ENCODE data around the gene ANO4. TPM values are rescaled to one million over a fixed set of nuclear protein-coding genes. Genes with fewer than 3 reads are reported as not detected.

ANO4 gene
- total and polyA plus RNA-seq, 2 donors (not counting 1 experiment from before 2014, with no cell fraction given), result not detected

GRCh38 chr12:101111441-101111840 lies 316.9 kb downstream of the ANO4 start:
- CTCF ChIA-PET, result no interaction called here
- no peak overlapping the region for H3K4me2 ChIP-seq (replicated peaks; ENCODE audit: low read depth, low read length, poor library complexity, severe bottlenecking)
- no peaks in the 10 kb centered on the region for H3K36me3 ChIP-seq (replicated peaks in 1 of 2; ENCODE audit: control extremely low read depth in 1 of 2, control insufficient read depth in 1 of 2, extremely low read depth in 1 of 2, insufficient read depth in 2 of 2, low read length in 1 of 2)
- ATAC-seq (ENCODE audit: low read depth), result no peak
- H3K4me1 ChIP-seq (ENCODE audit: control insufficient read depth in 2 of 2, insufficient read depth in 2 of 2, low read length in 2 of 2), result no peaks in the 10 kb centered on the region
- no peak overlapping the region for H3K4me3 ChIP-seq (ENCODE audit: control extremely low read depth in 1 of 5, extremely low read depth in 1 of 5, insufficient read depth in 1 of 5, low read depth in 2 of 5, low read length in 4 of 5)
- no CpG with 5 or more reads among the region's 2 CpGs for WGBS (ENCODE audit: insufficient coverage)
- no peak for TF ChIP-seq EZH2 (IDR thresholded peaks at IDR 0.05; ENCODE audit: borderline replicate concordance, insufficient read depth, low read depth, low read length, poor library complexity, severe bottlenecking)
- no peak for TF ChIP-seq CTCF (IDR thresholded peaks at IDR 0.05)
- H3K9ac ChIP-seq (ENCODE audit: low read length), result no peak overlapping the region
- no peaks in the 10 kb centered on the region for H3K79me2 ChIP-seq (ENCODE audit: control insufficient read depth, insufficient read depth, low read length)
- no peaks in the 10 kb centered on the region for H3K9me3 ChIP-seq (ENCODE audit: control extremely low read depth in 1 of 3, control insufficient read depth in 2 of 3, insufficient read depth in 1 of 3, low read length in 2 of 3)
- no peaks in the 10 kb centered on the region for H3K27me3 ChIP-seq (replicated peaks in 1 of 4; ENCODE audit: control extremely low read depth in 1 of 4, control insufficient read depth in 3 of 4, insufficient read depth in 4 of 4, low read length in 3 of 4)
- intact Hi-C loops (cut with micrococcal nuclease), result no loop called here
- no peaks in the 10 kb centered on the region for H3K4me1 Mint-ChIP-seq
- H3K4me3 Mint-ChIP-seq, result no peak overlapping the region
- no peak overlapping the region for H3K27ac ChIP-seq (ENCODE audit: low read length in 2 of 2)
- no peak overlapping the region for H2AFZ ChIP-seq (ENCODE audit: insufficient read depth, low read depth, low read length, poor library complexity, severe bottlenecking)
- H3K9me3 Mint-ChIP-seq (ENCODE audit: insufficient read depth), result no peaks in the 10 kb centered on the region
- H3K27ac Mint-ChIP-seq, result no peak overlapping the region
- no peaks in the 10 kb centered on the region for H4K20me1 ChIP-seq (ENCODE audit: control insufficient read depth, insufficient read depth, low read length, poor library complexity, severe bottlenecking)
- no peak for DNase-seq
- POLR2A ChIA-PET, result no interaction called here
- no peaks in the 10 kb centered on the region for H3K27me3 Mint-ChIP-seq

- Histone ChIP-seq H3K9me3 (ENCODE audit: control extremely low read depth in 1 of 3, control insufficient read depth in 2 of 3, insufficient read depth in 1 of 3, low read length in 2 of 3) (peaks cover 0 to 2% (median 0%) of the 10 kb centered on the region in 3 donors), H3K4me2 (replicated peaks; ENCODE audit: low read depth, low read length, poor library complexity, severe bottlenecking) (no peak overlapping the region), H3K27me3 (replicated peaks in 1 of 4; ENCODE audit: control extremely low read depth in 1 of 4, control insufficient read depth in 3 of 4, insufficient read depth in 4 of 4, low read length in 3 of 4) (no peaks in the 10 kb centered on the region), H3K4me3 (ENCODE audit: control extremely low read depth in 1 of 5, extremely low read depth in 1 of 5, insufficient read depth in 1 of 5, low read depth in 2 of 5, low read length in 4 of 5) (no peak overlapping the region), H3K4me1 (ENCODE audit: control insufficient read depth in 2 of 2, insufficient read depth in 2 of 2, low read length in 2 of 2) (no peaks in the 10 kb centered on the region), H4K20me1 (ENCODE audit: control insufficient read depth, insufficient read depth, low read length, poor library complexity, severe bottlenecking) (no peaks in the 10 kb centered on the region), H3K36me3 (replicated peaks in 1 of 2; ENCODE audit: control extremely low read depth in 1 of 2, control insufficient read depth in 1 of 2, extremely low read depth in 1 of 2, insufficient read depth in 2 of 2, low read length in 1 of 2) (no peaks in the 10 kb centered on the region), H3K79me2 (ENCODE audit: control insufficient read depth, insufficient read depth, low read length) (no peaks in the 10 kb centered on the region), H2AFZ (ENCODE audit: insufficient read depth, low read depth, low read length, poor library complexity, severe bottlenecking) (no peak overlapping the region), H3K9ac (ENCODE audit: low read length) (no peak overlapping the region), H3K27ac (ENCODE audit: low read length in 2 of 2) (no peak overlapping the region)
- CTCF ChIA-PET, result no interaction called here
- Mint-ChIP-seq H3K4me3 (no peak overlapping the region), H3K4me1 (no peaks in the 10 kb centered on the region), H3K27ac (no peak overlapping the region), H3K9me3 (ENCODE audit: insufficient read depth) (no peaks in the 10 kb centered on the region), H3K27me3 (no peaks in the 10 kb centered on the region)
- DNase-seq, result no peak
- no peak for TF ChIP-seq EZH2 (IDR thresholded peaks at IDR 0.05; ENCODE audit: borderline replicate concordance, insufficient read depth, low read depth, low read length, poor library complexity, severe bottlenecking)
- no peak for TF ChIP-seq CTCF (IDR thresholded peaks at IDR 0.05)
- no peak for ATAC-seq (ENCODE audit: low read depth)
- POLR2A ChIA-PET, result no interaction called here
- intact Hi-C loops (cut with micrococcal nuclease), result no loop called here
- WGBS (ENCODE audit: insufficient coverage), result no CpG with 5 or more reads among the region's 2 CpGs
Measured at GRCh38 chr12:101115326-101115725, 320.8 kb downstream of the ANO4 start.

All from B cell (primary cell).